H1 (cell line): ENCODE measurements around the gene KCNH1. TPM values are rescaled to one million over a fixed set of nuclear protein-coding genes. Genes with fewer than 3 reads are reported as not detected.

Source experiments
- BCL11A ChIP-seq, 2 experiments: IDR thresholded peaks; one replicate each; pipeline ENCODE4 v1.6.1; 2011; ENCODE audit warnings: low read depth in 2 of 2, low read length in 2 of 2, mild to moderate bottlenecking in 2 of 2
- CHD2 ChIP-seq: IDR thresholded peaks from 2 replicates; pipeline ENCODE4 v1.6.1; 2012; ENCODE audit warnings: low read length, improper control_type of control experiment
- KDM1A ChIP-seq: fragments of 200-600, 300-600 bp; sonication (generic); IDR thresholded peaks from 2 replicates; pipeline ENCODE4 v1.7.1; 2016; ENCODE audit warnings: mild to moderate bottlenecking, low read length, borderline replicate concordance
- SP1 ChIP-seq: IDR thresholded peaks from 2 replicates; pipeline ENCODE4 v1.6.1; 2011; ENCODE audit warnings: low read depth, low read length
- polyA plus RNA-seq, 7 experiments: library from polyadenylated mRNA; depleted of rRNA in 3 of 7; stranded (reverse) in 5 of 7; unstranded in 2 of 7; fragments of >200 nt in 5 of 7; fragments of 200-250 nt in 2 of 7; gene quantifications; 1 replicate in 5 of 7; 2 replicates in 1 of 7; 4 replicates in 1 of 7; pipeline versions ENCODE4 v1.2.1 to v1.2.3, GENCODE V29; 2011 to 2013; ENCODE audit warnings: missing spikeins in 2 of 7, mixed read lengths in 2 of 7
- total RNA-seq: library from RNA; stranded (reverse); fragmentation: NEBNext Ultra II Directional; extraction: Animal tissue kit (Norgen Biotek cat#: 25700); gene quantifications from 2 replicates; pipeline ENCODE4 v1.2.1, GENCODE V29; 2021
- TF ChIP-seq, protein P1 (sequence below): fragments of 300-600 bp; sonication (generic); IDR thresholded peaks from 2 replicates; pipeline ENCODE4 v1.7.1; 2012; ENCODE audit warnings: low read length, moderate library complexity, mild to moderate bottlenecking, inconsistent platforms; ENCODE audit not compliant: insufficient replicate concordance

KCNH1 gene
- total and polyA plus RNA-seq, 2 of the 8 experiments (the other 6 are each of a cell fraction or from before 2014, with no cell fraction given): 0.27 to 0.34 TPM

DNA sequence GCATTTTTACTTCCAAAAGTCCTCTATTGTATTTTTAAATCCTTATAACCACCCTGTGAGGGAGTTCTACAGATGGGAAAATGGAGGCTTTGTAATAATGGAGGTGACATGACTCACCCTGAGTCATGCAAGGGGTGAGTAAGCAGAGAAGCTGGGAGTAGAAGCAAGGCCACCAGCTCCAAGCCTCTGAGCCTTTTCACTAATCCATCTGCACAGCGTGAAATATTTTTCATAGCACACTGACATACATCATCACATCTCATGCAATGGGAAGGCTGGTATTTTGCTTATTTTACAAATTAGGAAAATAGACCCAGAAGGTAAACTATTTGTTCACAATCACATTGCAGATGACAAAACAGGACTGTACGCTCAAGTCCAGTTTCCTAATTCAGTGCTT is 96.9 kb downstream of the KCNH1 start (continued):
- TF ChIP-seq BCL11A (IDR thresholded peaks at IDR 0.05; ENCODE audit: low read depth in 2 of 2, low read length in 2 of 2) (no peak), CHD2 (no peak), KDM1A (no peak), SP1 (no peak)
- TF ChIP-seq, protein P1, sequence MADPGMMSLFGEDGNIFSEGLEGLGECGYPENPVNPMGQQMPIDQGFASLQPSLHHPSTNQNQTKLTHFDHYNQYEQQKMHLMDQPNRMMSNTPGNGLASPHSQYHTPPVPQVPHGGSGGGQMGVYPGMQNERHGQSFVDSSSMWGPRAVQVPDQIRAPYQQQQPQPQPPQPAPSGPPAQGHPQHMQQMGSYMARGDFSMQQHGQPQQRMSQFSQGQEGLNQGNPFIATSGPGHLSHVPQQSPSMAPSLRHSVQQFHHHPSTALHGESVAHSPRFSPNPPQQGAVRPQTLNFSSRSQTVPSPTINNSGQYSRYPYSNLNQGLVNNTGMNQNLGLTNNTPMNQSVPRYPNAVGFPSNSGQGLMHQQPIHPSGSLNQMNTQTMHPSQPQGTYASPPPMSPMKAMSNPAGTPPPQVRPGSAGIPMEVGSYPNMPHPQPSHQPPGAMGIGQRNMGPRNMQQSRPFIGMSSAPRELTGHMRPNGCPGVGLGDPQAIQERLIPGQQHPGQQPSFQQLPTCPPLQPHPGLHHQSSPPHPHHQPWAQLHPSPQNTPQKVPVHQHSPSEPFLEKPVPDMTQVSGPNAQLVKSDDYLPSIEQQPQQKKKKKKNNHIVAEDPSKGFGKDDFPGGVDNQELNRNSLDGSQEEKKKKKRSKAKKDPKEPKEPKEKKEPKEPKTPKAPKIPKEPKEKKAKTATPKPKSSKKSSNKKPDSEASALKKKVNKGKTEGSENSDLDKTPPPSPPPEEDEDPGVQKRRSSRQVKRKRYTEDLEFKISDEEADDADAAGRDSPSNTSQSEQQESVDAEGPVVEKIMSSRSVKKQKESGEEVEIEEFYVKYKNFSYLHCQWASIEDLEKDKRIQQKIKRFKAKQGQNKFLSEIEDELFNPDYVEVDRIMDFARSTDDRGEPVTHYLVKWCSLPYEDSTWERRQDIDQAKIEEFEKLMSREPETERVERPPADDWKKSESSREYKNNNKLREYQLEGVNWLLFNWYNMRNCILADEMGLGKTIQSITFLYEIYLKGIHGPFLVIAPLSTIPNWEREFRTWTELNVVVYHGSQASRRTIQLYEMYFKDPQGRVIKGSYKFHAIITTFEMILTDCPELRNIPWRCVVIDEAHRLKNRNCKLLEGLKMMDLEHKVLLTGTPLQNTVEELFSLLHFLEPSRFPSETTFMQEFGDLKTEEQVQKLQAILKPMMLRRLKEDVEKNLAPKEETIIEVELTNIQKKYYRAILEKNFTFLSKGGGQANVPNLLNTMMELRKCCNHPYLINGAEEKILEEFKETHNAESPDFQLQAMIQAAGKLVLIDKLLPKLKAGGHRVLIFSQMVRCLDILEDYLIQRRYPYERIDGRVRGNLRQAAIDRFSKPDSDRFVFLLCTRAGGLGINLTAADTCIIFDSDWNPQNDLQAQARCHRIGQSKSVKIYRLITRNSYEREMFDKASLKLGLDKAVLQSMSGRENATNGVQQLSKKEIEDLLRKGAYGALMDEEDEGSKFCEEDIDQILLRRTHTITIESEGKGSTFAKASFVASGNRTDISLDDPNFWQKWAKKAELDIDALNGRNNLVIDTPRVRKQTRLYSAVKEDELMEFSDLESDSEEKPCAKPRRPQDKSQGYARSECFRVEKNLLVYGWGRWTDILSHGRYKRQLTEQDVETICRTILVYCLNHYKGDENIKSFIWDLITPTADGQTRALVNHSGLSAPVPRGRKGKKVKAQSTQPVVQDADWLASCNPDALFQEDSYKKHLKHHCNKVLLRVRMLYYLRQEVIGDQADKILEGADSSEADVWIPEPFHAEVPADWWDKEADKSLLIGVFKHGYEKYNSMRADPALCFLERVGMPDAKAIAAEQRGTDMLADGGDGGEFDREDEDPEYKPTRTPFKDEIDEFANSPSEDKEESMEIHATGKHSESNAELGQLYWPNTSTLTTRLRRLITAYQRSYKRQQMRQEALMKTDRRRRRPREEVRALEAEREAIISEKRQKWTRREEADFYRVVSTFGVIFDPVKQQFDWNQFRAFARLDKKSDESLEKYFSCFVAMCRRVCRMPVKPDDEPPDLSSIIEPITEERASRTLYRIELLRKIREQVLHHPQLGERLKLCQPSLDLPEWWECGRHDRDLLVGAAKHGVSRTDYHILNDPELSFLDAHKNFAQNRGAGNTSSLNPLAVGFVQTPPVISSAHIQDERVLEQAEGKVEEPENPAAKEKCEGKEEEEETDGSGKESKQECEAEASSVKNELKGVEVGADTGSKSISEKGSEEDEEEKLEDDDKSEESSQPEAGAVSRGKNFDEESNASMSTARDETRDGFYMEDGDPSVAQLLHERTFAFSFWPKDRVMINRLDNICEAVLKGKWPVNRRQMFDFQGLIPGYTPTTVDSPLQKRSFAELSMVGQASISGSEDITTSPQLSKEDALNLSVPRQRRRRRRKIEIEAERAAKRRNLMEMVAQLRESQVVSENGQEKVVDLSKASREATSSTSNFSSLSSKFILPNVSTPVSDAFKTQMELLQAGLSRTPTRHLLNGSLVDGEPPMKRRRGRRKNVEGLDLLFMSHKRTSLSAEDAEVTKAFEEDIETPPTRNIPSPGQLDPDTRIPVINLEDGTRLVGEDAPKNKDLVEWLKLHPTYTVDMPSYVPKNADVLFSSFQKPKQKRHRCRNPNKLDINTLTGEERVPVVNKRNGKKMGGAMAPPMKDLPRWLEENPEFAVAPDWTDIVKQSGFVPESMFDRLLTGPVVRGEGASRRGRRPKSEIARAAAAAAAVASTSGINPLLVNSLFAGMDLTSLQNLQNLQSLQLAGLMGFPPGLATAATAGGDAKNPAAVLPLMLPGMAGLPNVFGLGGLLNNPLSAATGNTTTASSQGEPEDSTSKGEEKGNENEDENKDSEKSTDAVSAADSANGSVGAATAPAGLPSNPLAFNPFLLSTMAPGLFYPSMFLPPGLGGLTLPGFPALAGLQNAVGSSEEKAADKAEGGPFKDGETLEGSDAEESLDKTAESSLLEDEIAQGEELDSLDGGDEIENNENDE: no peak
